Lung (tissue), 12 donors: Measurements from ENCODE around the gene ZNRD2. TPM values are rescaled to one million over a fixed set of nuclear protein-coding genes. Genes with fewer than 3 reads are reported as not detected.

ENCODE experiments used
- ATAC-seq: fragments of 200-7000 bp; cut with Tn5 transposase; one replicate; pipeline ENCODE4 v1.9.1; 2020; ENCODE audit warnings: moderate number of reproducible peaks; ENCODE audit not compliant: insufficient read depth, low FRiP score
- DNase-seq, 3 donors: peaks; one replicate each; pipeline ENCODE4 v3.0.0-alpha.2; 2013 to 2017
- H3K27ac ChIP-seq, 2 donors: one replicate each; pipeline ENCODE4 v1.5.1; 2013; ENCODE audit warnings: mild to moderate bottlenecking in 2 of 2, moderate library complexity in 2 of 2, control low read depth in 1 of 2, inconsistent platforms in 1 of 2, low read depth in 1 of 2, low read length in 1 of 2
- H3K27me3 ChIP-seq, 3 donors: one replicate each; pipeline ENCODE4 v1.5.1; 2013; ENCODE audit warnings: low read length in 2 of 3; ENCODE audit not compliant: control insufficient read depth in 3 of 3, insufficient read depth in 3 of 3
- H3K36me3 ChIP-seq, 4 donors: one replicate each; pipeline ENCODE4 v1.5.1; 2013; ENCODE audit warnings: low read length in 4 of 4, mild to moderate bottlenecking in 1 of 4, moderate library complexity in 1 of 4; ENCODE audit not compliant: control insufficient read depth in 4 of 4, insufficient read depth in 4 of 4
- H3K4me1 ChIP-seq, 5 donors: one replicate each; pipeline ENCODE4 v1.5.1; 2013; ENCODE audit warnings: low read length in 5 of 5, mild to moderate bottlenecking in 2 of 5, moderate library complexity in 1 of 5; ENCODE audit not compliant: control insufficient read depth in 5 of 5, insufficient read depth in 5 of 5
- H3K4me3 ChIP-seq: one replicate; pipeline ENCODE4 v1.5.1; 2013; ENCODE audit warnings: mild to moderate bottlenecking, control low read depth, moderate library complexity
- H3K9ac ChIP-seq, 2 donors: one replicate each; pipeline ENCODE4 v1.5.1; 2013; ENCODE audit warnings: low read length in 2 of 2, control low read depth in 1 of 2; ENCODE audit not compliant: insufficient read depth in 1 of 2
- H3K9me3 ChIP-seq, 4 donors: one replicate each; pipeline ENCODE4 v1.5.1; 2013; ENCODE audit warnings: low read length in 3 of 4, mild to moderate bottlenecking in 1 of 4, moderate library complexity in 1 of 4; ENCODE audit not compliant: control insufficient read depth in 4 of 4, insufficient read depth in 3 of 4
- CTCF ChIP-seq: IDR thresholded peaks from 2 replicates; pipeline ENCODE4 v1.5.1; 2012; ENCODE audit warnings: mild to moderate bottlenecking; ENCODE audit errors: control extremely low read depth, extremely low read depth
- WGBS, 2 donors: extraction: QIAGEN DNeasy Blood & Tissue Kit; methylation state at CpG; one replicate each; pipeline ENCODE4 v1.1.7; 2013; 5-methylcytosine and 5-hydroxymethylcytosine counted together
- polyA plus RNA-seq, 2 donors: library from polyadenylated mRNA; stranded (reverse); fragments of 200-250 nt; gene quantifications; one replicate each; pipeline ENCODE4 v1.2.1, GENCODE V29; 2013
- total RNA-seq, 2 donors: library from RNA; depleted of rRNA in 1 of 2; stranded (reverse); fragments of >200 nt in 1 of 2; gene quantifications; one replicate each; pipeline ENCODE4 v1.2.1, GENCODE V29; 2014 to 2021
- donor health status: control.
- donor health status: control.
- donor health status: Bipolar disorder and iron deficiency.
- donor health status: healthy.
- donor health status: DM: yes; HTN: yes; CAD: no.

ZNRD2 gene
- total and polyA plus RNA-seq, 4 donors = 22.0 to 81.5 (median 50.8) TPM

- DNase-seq = no peak
- peaks cover 0 to 15% (median 3%) of the 10 kb centered on the region in 3 donors for H3K27me3 ChIP-seq
- no peak for TF ChIP-seq CTCF
- H3K27ac ChIP-seq = no peak overlapping the region
- WGBS, 2 donors = 94 to 98% methylated on average over 15 to 19 of the region's 19 CpGs
- no peak overlapping the region for H3K4me3 ChIP-seq
- H3K9ac ChIP-seq = no peak overlapping the region
- peaks cover 0 to 43% (median 12%) of the 10 kb centered on the region in 4 donors for H3K36me3 ChIP-seq
- no peak for ATAC-seq
- H3K9me3 ChIP-seq = peaks cover 0 to 3% (median 0%) of the 10 kb centered on the region in 4 donors
- peaks cover 0 to 28% (median 8%) of the 10 kb centered on the region in 5 donors for H3K4me1 ChIP-seq
Observed at GRCh38 chr11:65580031-65580692, 9.9 kb downstream of the ZNRD2 start.

- H3K36me3 ChIP-seq = peaks cover 0 to 48% (median 10%) of the 10 kb centered on the region in 4 donors
- H3K4me1 ChIP-seq = peaks cover 0 to 23% (median 3%) of the 10 kb centered on the region in 5 donors
- peaks cover 0 to 15% (median 3%) of the 10 kb centered on the region in 3 donors for H3K27me3 ChIP-seq
- H3K4me3 ChIP-seq = no peak overlapping the region
- H3K27ac ChIP-seq = no peak overlapping the region
- no peak for ATAC-seq
- no peak overlapping the region for H3K9ac ChIP-seq
- WGBS, 2 donors = 94% methylated on average over 7 to 8 of the region's 8 CpGs
- peaks cover 0 to 3% (median 0%) of the 10 kb centered on the region in 4 donors for H3K9me3 ChIP-seq
- no peak for DNase-seq
- no peak for TF ChIP-seq CTCF
Observed at GRCh38 chr11:65580756-65581155, 10.5 kb downstream of the ZNRD2 start.

GRCh38 chr11:65581928-65582327 lies 11.7 kb downstream of the ZNRD2 start:
- Histone ChIP-seq H3K27ac (peak overlapping the region in 1 of 2 donors; percentile 12), H3K27me3 (peaks cover 0 to 15% (median 3%) of the 10 kb centered on the region in 3 donors), H3K9ac (no peak overlapping the region), H3K36me3 (peaks cover 0 to 54% (median 13%) of the 10 kb centered on the region in 4 donors), H3K4me3 (no peak overlapping the region), H3K9me3 (peaks cover 0 to 3% (median 0%) of the 10 kb centered on the region in 4 donors), H3K4me1 (peaks cover 0 to 15% (median 1%) of the 10 kb centered on the region in 5 donors)
- no peak for TF ChIP-seq CTCF
- no peak for ATAC-seq
- WGBS, 2 donors = 87 to 91% methylated on average over 3 of the region's 3 CpGs
- DNase-seq = no peak
